CD14-positive monocyte (primary cell): Measurements from ENCODE around the gene FXR2. TPM values are rescaled to one million over a fixed set of nuclear protein-coding genes. Genes with fewer than 3 reads are reported as not detected.

Experiments used
- DNase-seq, 3 donors: peaks; one replicate each; pipeline ENCODE4 v3.0.0-alpha.2; 2011 to 2022
- H2AFZ ChIP-seq: 2 replicates; pipeline ENCODE4 v1.6.0; 2012; ENCODE audit warnings: mild to moderate bottlenecking, low read depth, low read length, inconsistent platforms; ENCODE audit not compliant: insufficient read depth, poor library complexity, severe bottlenecking
- H3K27ac ChIP-seq, 2 donors: 1 replicate in 1 of 2; 2 replicates in 1 of 2; pipeline ENCODE4 v1.5.1; 2012 to 2013; ENCODE audit warnings: low read length in 2 of 2, control low read depth in 1 of 2, inconsistent platforms in 1 of 2, low read depth in 1 of 2, mild to moderate bottlenecking in 1 of 2
- H3K27me3 ChIP-seq, 2 donors: one replicate each; pipeline versions ENCODE4 v1.6.0 to v1.6.1; 2011 to 2013; ENCODE audit warnings: low read length in 2 of 2; ENCODE audit not compliant: control insufficient read depth in 2 of 2, insufficient read depth in 2 of 2
- H3K36me3 ChIP-seq, 2 donors: replicated peaks in 1 of 2; 1 replicate in 1 of 2; 2 replicates in 1 of 2; pipeline versions ENCODE4 v1.5.1 to v1.6.1; 2012 to 2013; ENCODE audit warnings: low read length in 2 of 2, control low read depth in 1 of 2, inconsistent platforms in 1 of 2, mild to moderate bottlenecking in 1 of 2; ENCODE audit not compliant: insufficient read depth in 2 of 2, control insufficient read depth in 1 of 2
- H3K4me1 ChIP-seq, 2 donors: 1 replicate in 1 of 2; 2 replicates in 1 of 2; pipeline versions ENCODE4 v1.5.1 to v1.6.1; 2012 to 2013; ENCODE audit warnings: low read length in 2 of 2, control low read depth in 1 of 2, inconsistent platforms in 1 of 2, mild to moderate bottlenecking in 1 of 2, moderate library complexity in 1 of 2; ENCODE audit not compliant: insufficient read depth in 2 of 2, control insufficient read depth in 1 of 2
- H3K4me2 ChIP-seq: replicated peaks from 2 replicates; pipeline ENCODE3; 2012; ENCODE audit warnings: low read length, moderate library complexity, mild to moderate bottlenecking; ENCODE audit not compliant: poor library complexity, severe bottlenecking; ENCODE audit errors: extremely low read depth
- H3K4me3 ChIP-seq, 3 experiments: fragments of 200-600 bp in 1 of 3; sonication (generic) in 1 of 3; replicated peaks in 1 of 3; 1 replicate in 2 of 3; 2 replicates in 1 of 3; pipeline ENCODE4 v1.5.1; 2011 to 2013; ENCODE audit warnings: low read length in 3 of 3, mild to moderate bottlenecking in 3 of 3, control low read depth in 2 of 3, low read depth in 2 of 3, inconsistent platforms in 1 of 3, moderate library complexity in 1 of 3
- H3K79me2 ChIP-seq: 2 replicates; pipeline ENCODE4 v1.6.0; 2012; ENCODE audit warnings: mild to moderate bottlenecking, control low read depth, inconsistent platforms, low read length, moderate library complexity; ENCODE audit not compliant: insufficient read depth
- H3K9ac ChIP-seq: 2 replicates; pipeline ENCODE4 v1.6.0; 2017; ENCODE audit warnings: low read length, mild to moderate bottlenecking; ENCODE audit not compliant: insufficient read depth, poor library complexity, severe bottlenecking
- H3K9me3 ChIP-seq, 2 donors: replicated peaks in 1 of 2; 1 replicate in 1 of 2; 2 replicates in 1 of 2; pipeline versions ENCODE4 v1.5.1 to v1.6.1; 2012 to 2013; ENCODE audit warnings: low read length in 2 of 2, control low read depth in 1 of 2; ENCODE audit not compliant: control insufficient read depth in 1 of 2, insufficient read depth in 1 of 2
- H4K20me1 ChIP-seq: 2 replicates; pipeline ENCODE4 v1.6.0; 2012; ENCODE audit warnings: mild to moderate bottlenecking, low read length, control low read depth, moderate library complexity; ENCODE audit not compliant: insufficient read depth
- H3K27ac Mint-ChIP-seq, 7 donors: one replicate each; pipeline ENCODE4 v1.8.0; 2020; ENCODE audit warnings: mild to moderate bottlenecking in 7 of 7, mixed read lengths in 7 of 7, moderate library complexity in 6 of 7, inconsistent platforms in 2 of 7
- H3K27me3 Mint-ChIP-seq, 3 donors: one replicate each; pipeline ENCODE4 v1.8.0; 2021 to 2022; ENCODE audit warnings: low read depth in 3 of 3, mild to moderate bottlenecking in 3 of 3, mixed read lengths in 3 of 3, moderate library complexity in 3 of 3, inconsistent platforms in 1 of 3
- H3K36me3 Mint-ChIP-seq, 2 donors: one replicate each; pipeline ENCODE4 v1.8.0; 2020; ENCODE audit warnings: mixed read lengths in 2 of 2, inconsistent platforms in 1 of 2, mild to moderate bottlenecking in 1 of 2
- H3K4me1 Mint-ChIP-seq: one replicate; pipeline ENCODE4 v1.8.0; 2020; ENCODE audit warnings: mild to moderate bottlenecking, mixed read lengths
- H3K4me3 Mint-ChIP-seq, 2 donors: one replicate each; pipeline ENCODE4 v1.8.0; 2020; ENCODE audit warnings: mild to moderate bottlenecking in 2 of 2, mixed read lengths in 2 of 2, moderate library complexity in 1 of 2
- H3K9me3 Mint-ChIP-seq, 7 donors: one replicate each; pipeline ENCODE4 v1.8.0; 2020 to 2022; ENCODE audit warnings: mixed read lengths in 7 of 7, mild to moderate bottlenecking in 6 of 7, moderate library complexity in 6 of 7, inconsistent platforms in 2 of 7
- WGBS: methylation state at CpG from one replicate; pipeline ENCODE4 v1.1.5; 2013; ENCODE audit warnings: missing lambda C conversion rate; ENCODE audit not compliant: insufficient coverage; 5-methylcytosine and 5-hydroxymethylcytosine counted together
- intact Hi-C, 2 donors: fragments of 100-400 bp; cut with micrococcal nuclease; formaldehyde crosslinking; loops; one replicate each; pipeline versions ENCODE4 v1.15.0 to v1.15.1; 2023
- polyA plus RNA-seq, 3 donors: library from polyadenylated mRNA; depleted of rRNA in 1 of 3; unstranded in 2 of 3; stranded (reverse) in 1 of 3; fragments of 300-500 nt in 2 of 3; fragments of >200 nt in 1 of 3; fragmentation: Illumina TruSeq in 2 of 3; gene quantifications; 1 replicate in 2 of 3; 2 replicates in 1 of 3; pipeline ENCODE4 v1.2.3, GENCODE V29; 2012 to 2021
- TF ChIP-seq, protein P1 (sequence below): fragments of 200-600 bp; IDR thresholded peaks from one replicate; pipeline ENCODE4 v1.8.0; 2022; ENCODE audit warnings: antibody characterized with exemption, mild to moderate bottlenecking

FXR2 gene
- polyA plus RNA-seq, 3 donors, result 6.2 to 23.0 (median 9.2) TPM

DNA sequence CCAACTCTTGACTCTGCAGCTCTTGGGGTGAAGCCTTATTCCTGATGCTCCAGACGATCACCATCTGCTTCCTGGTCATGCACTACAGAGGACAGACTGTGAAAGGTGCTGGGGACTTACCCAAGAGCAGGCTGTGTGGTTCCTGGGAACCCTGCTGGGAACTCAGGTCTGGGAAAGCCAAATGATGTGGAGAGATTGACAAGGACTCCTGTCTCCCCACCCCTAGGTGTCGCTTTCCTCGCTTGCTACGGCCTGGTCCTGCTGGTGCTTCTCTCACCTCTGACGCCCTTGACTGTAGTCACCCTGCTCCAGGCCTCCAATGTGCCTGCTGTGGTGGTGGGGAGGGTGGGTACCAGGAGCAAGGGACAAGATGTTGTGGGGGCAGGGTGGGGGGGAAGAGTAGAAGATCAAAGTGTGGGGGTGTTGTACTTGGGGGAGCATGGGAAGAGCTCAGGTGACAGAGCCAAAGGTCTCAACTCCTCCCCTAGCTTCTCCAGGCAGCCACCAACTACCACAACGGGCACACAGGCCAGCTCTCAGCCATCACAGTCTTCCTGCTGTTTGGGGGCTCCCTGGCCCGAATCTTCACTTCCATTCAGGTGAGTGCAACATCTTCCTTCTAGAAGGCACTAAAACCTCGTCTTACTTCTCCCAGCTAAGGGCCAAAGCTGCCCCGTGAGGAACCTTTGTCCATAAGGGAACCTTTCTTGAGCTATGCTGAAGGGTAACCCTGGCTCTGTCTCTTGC lies 27.9 kb downstream of the FXR2 start:
- peak overlapping the region; percentile 66 for H3K4me2 ChIP-seq
- peaks cover 63 to 75% of the 10 kb centered on the region in 2 donors for H3K4me1 ChIP-seq
- Mint-ChIP-seq H3K4me1 (peaks cover 48% of the 10 kb centered on the region), H3K27me3 (peaks cover 0 to 2% (median 2%) of the 10 kb centered on the region in 3 donors), H3K4me3 (peak overlapping the region; percentile 31 to 52), H3K27ac (peak overlapping the region; percentile 71 to 91 (median 83)), H3K36me3 (peaks cover 41 to 57% of the 10 kb centered on the region in 2 donors), H3K9me3 (peaks cover 0 to 4% (median 0%) of the 10 kb centered on the region in 7 donors)
- intact Hi-C loops, result loop anchor here in 1 of 2 donors (5.0 kb wide), 1 partner anchor 85 kb away; no protein-coding TSS in a partner anchor
- DNase-seq, result no peak
- peak overlapping the region in 1 of 2 donors; percentile 76 for H3K27ac ChIP-seq
- no peaks in the 10 kb centered on the region for H3K27me3 ChIP-seq
- H3K4me3 ChIP-seq, result peak overlapping the region in 1 of 3 experiments; percentile 58
- peaks cover 56% of the 10 kb centered on the region for H3K79me2 ChIP-seq
- WGBS, result 77% methylated on average over 5 of the region's 9 CpGs
- no peak overlapping the region for H3K9ac ChIP-seq
- no peak overlapping the region for H2AFZ ChIP-seq
- peaks cover 34 to 37% of the 10 kb centered on the region in 2 donors for H3K36me3 ChIP-seq
- H3K9me3 ChIP-seq, result no peaks in the 10 kb centered on the region
- TF ChIP-seq, protein P1, sequence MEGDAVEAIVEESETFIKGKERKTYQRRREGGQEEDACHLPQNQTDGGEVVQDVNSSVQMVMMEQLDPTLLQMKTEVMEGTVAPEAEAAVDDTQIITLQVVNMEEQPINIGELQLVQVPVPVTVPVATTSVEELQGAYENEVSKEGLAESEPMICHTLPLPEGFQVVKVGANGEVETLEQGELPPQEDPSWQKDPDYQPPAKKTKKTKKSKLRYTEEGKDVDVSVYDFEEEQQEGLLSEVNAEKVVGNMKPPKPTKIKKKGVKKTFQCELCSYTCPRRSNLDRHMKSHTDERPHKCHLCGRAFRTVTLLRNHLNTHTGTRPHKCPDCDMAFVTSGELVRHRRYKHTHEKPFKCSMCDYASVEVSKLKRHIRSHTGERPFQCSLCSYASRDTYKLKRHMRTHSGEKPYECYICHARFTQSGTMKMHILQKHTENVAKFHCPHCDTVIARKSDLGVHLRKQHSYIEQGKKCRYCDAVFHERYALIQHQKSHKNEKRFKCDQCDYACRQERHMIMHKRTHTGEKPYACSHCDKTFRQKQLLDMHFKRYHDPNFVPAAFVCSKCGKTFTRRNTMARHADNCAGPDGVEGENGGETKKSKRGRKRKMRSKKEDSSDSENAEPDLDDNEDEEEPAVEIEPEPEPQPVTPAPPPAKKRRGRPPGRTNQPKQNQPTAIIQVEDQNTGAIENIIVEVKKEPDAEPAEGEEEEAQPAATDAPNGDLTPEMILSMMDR, result no peak
- peaks cover 31% of the 10 kb centered on the region for H4K20me1 ChIP-seq

DNA sequence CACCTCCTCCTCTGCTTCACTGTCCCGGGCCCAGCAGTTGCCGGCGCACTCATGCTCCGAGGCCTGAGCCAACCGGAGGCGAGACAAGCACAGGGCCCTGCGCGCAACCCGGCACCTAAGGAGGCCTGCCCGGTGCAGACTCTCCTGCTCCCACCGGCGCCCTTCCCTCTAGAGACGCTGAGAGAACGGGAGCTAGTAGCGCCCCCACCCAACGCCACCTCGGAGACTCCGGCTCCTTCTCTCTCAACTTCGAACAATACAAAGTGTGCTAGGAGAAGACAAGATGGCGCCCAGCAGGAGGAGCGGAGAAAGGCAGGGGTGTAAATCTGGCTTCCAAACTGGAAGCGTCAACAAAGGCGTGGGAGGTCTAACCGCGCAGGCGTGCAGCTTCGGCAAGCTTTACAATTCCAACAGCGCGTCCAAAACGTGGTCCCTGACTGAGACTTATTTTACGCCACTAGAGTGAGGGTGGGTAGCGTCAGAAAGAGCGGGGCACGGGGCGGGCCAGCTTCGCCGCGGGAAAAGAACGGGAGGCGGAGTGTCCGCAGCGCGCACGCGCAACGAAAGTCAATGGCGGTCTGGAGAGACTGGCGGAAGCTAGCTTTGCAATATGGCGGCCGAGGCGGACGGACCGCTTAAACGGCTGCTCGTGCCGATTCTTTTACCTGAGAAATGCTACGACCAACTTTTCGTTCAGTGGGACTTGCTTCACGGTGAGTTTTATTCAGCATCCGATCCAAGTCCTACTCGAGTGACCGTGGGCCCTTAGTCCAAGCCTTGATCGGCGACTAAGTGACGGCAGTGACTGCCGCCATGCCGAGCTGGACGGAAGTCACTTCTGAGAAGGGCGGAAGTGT lies 31.2 kb downstream of the FXR2 start, which contains the start of gene MPDU1:
MPDU1 (plus strand) TSS at position 600 of the 857 bp plus-strand sequence; CDS start at position 611, 11 bp downstream.
- Histone ChIP-seq H3K9ac (peak within 1 kb of the TSS; percentile 80), H4K20me1 (peaks cover 46% of the 10 kb centered on the region), H3K4me1 (peaks cover 74 to 91% of the 10 kb centered on the region in 2 donors), H3K27me3 (no peaks in the 10 kb centered on the region), H3K4me3 (peak within 1 kb of the TSS; percentile 59 to 98 (median 60)), H3K79me2 (peaks cover 74% of the 10 kb centered on the region), H2AFZ (peak within 1 kb of the TSS; percentile 71), H3K27ac (peak within 1 kb of the TSS; percentile 99), H3K36me3 (peaks cover 19 to 22% of the 10 kb centered on the region in 2 donors), H3K9me3 (no peaks in the 10 kb centered on the region), H3K4me2 (peak within 1 kb of the TSS; percentile 99)
- H3K4me3 Mint-ChIP-seq, result peak within 1 kb of the TSS; percentile 98 to 99
- peak; percentile 94 to 98 (median 97) for DNase-seq
- 8% methylated on average over 58 of the region's 69 CpGs for WGBS
- H3K27me3 Mint-ChIP-seq, result peaks cover 0 to 6% (median 2%) of the 10 kb centered on the region in 3 donors
- H3K9me3 Mint-ChIP-seq, result peaks cover 0 to 6% (median 0%) of the 10 kb centered on the region in 7 donors
- intact Hi-C loops, result loop anchor here (5.0 kb wide), 2 partner anchors 146 to 276 kb away; partner anchors contain the start of genes EIF5A (in 1 of the 2), FGF11 (in 1 of the 2) and TMEM102 (in 1 of the 2)
- TF ChIP-seq, protein P1, result no peak
- H3K4me1 Mint-ChIP-seq, result peaks cover 70% of the 10 kb centered on the region
- peak within 1 kb of the TSS; percentile 98 to 100 (median 100) for H3K27ac Mint-ChIP-seq
- H3K36me3 Mint-ChIP-seq, result peaks cover 52 to 66% of the 10 kb centered on the region in 2 donors
